ENCODE results near the gene IFITM1. TPM values are rescaled to one million over a fixed set of nuclear protein-coding genes. Genes with fewer than 3 reads are reported as not detected.

Gene IFITM1
- total and polyA plus RNA-seq, 9 of the 15 experiments (the other 6 are each of a cell fraction or from before 2014, with no cell fraction given), result 691 to 5,579 (median 974) TPM

DNA sequence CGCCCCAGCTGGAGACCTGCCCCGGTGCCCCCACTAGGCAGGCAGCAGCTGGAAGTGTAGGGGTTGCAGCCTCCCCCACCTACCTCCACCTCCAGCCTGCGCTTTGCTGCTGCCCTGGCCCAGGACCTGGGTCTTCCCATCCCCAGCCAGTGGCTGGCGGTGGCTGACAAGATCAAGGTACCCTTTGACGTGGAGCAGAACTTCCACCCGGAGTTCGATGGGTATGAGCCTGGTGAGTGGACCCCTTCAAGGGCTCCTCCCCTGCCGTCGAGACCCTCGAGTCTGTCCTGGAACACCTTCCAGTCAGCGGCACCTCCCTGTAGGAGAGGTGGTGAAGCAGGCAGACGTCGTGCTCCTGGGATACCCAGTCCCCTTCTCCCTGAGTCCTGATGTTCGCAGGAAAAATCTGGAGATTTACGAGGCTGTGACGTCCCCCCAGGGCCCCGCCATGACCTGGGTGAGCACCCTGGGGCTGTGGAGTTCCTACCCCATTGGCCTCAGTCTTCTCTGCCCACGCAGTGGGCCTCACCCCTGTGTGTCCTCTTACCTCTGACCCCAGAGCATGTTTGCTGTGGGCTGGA, 20.5 kb upstream of the IFITM1 start:
- WGBS (ENCODE audit: insufficient coverage, low coverage, missing lambda C conversion rate), result 80% methylated on average over 13 of the region's 18 CpGs
- H3K79me2 ChIP-seq (ENCODE audit: control insufficient read depth, insufficient read depth, low read length), result peaks cover 23% of the 10 kb centered on the region
- TF ChIP-seq, protein P1, sequence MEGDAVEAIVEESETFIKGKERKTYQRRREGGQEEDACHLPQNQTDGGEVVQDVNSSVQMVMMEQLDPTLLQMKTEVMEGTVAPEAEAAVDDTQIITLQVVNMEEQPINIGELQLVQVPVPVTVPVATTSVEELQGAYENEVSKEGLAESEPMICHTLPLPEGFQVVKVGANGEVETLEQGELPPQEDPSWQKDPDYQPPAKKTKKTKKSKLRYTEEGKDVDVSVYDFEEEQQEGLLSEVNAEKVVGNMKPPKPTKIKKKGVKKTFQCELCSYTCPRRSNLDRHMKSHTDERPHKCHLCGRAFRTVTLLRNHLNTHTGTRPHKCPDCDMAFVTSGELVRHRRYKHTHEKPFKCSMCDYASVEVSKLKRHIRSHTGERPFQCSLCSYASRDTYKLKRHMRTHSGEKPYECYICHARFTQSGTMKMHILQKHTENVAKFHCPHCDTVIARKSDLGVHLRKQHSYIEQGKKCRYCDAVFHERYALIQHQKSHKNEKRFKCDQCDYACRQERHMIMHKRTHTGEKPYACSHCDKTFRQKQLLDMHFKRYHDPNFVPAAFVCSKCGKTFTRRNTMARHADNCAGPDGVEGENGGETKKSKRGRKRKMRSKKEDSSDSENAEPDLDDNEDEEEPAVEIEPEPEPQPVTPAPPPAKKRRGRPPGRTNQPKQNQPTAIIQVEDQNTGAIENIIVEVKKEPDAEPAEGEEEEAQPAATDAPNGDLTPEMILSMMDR (IDR thresholded peaks at IDR 0.05 in 2 of 3, conservative IDR thresholded peaks at IDR 0.05 in 1 of 3; ENCODE audit: insufficient read depth in 2 of 3, low read depth in 1 of 3, low read length in 3 of 3), result no peak
- TF ChIP-seq, protein P2, sequence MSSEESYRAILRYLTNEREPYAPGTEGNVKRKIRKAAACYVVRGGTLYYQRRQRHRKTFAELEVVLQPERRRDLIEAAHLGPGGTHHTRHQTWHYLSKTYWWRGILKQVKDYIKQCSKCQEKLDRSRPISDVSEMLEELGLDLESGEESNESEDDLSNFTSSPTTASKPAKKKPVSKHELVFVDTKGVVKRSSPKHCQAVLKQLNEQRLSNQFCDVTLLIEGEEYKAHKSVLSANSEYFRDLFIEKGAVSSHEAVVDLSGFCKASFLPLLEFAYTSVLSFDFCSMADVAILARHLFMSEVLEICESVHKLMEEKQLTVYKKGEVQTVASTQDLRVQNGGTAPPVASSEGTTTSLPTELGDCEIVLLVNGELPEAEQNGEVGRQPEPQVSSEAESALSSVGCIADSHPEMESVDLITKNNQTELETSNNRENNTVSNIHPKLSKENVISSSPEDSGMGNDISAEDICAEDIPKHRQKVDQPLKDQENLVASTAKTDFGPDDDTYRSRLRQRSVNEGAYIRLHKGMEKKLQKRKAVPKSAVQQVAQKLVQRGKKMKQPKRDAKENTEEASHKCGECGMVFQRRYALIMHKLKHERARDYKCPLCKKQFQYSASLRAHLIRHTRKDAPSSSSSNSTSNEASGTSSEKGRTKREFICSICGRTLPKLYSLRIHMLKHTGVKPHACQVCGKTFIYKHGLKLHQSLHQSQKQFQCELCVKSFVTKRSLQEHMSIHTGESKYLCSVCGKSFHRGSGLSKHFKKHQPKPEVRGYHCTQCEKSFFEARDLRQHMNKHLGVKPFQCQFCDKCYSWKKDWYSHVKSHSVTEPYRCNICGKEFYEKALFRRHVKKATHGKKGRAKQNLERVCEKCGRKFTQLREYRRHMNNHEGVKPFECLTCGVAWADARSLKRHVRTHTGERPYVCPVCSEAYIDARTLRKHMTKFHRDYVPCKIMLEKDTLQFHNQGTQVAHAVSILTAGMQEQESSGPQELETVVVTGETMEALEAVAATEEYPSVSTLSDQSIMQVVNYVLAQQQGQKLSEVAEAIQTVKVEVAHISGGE (CRISPR knock-in tag; IDR thresholded peaks at IDR 0.05), result no peak
- TF ChIP-seq RBM14 (IDR thresholded peaks at IDR 0.05; ENCODE audit: borderline replicate concordance, insufficient read depth, low read depth, low read length) (no peak), BACH1 (tag; IDR thresholded peaks at IDR 0.05) (no peak)
- no peaks in the 10 kb centered on the region for H3K9me1 ChIP-seq (ENCODE audit: control insufficient read depth, insufficient read depth, low read length)
- peak overlapping the region in 1 of 2 experiments; percentile 24; a peak in 2 of 4 replicates for H3K9ac ChIP-seq (ENCODE audit: insufficient read depth in 1 of 2, low read depth in 2 of 2, low read length in 2 of 2)
- no TSS peak for BruUV-seq (replicated peaks)
- peaks cover 60% of the 10 kb centered on the region; the same call in 2 of the 3 replicates for H3K36me3 ChIP-seq (ENCODE audit: control insufficient read depth, insufficient read depth, low read length)
- no peak overlapping the region for H2AFZ ChIP-seq (ENCODE audit: low read depth, low read length)
- H3K27me3 ChIP-seq (ENCODE audit: control insufficient read depth in 2 of 2, insufficient read depth in 2 of 2, low read length in 2 of 2), result no peaks in the 10 kb centered on the region
- no peak overlapping the region for H3K4me2 ChIP-seq (ENCODE audit: insufficient read depth, low read length)
- H3K4me1 ChIP-seq (replicated peaks in 1 of 2; ENCODE audit: control insufficient read depth in 2 of 2, insufficient read depth in 2 of 2, low read length in 2 of 2), result peaks cover 22 to 90% of the 10 kb centered on the region in 2 experiments
- intact Hi-C loops (cut with micrococcal nuclease) (no loop called here), in situ Hi-C loops (cut with MboI) (no loop called here)
- H3K27ac ChIP-seq (ENCODE audit: extremely low read depth, low read depth, low read length), result no peak overlapping the region; the same call in 2 of the 3 replicates
- no peak for FAIRE-seq
- no peak overlapping the region for H3K4me3 ChIP-seq
- no peaks in the 10 kb centered on the region for H4K20me1 ChIP-seq (replicated peaks; ENCODE audit: control insufficient read depth, insufficient read depth, low read length)
- POLR2A ChIA-PET, result interaction anchor here (0.8 to 1.1 kb wide), 2 partner anchors 16 to 477 kb away, joined by 3 read pairs; partner anchors contain the start of gene NLRP6
- CTCF ChIA-PET (ENCODE audit: low intra/inter-chr PET ratio), result no interaction called here
- no peaks in the 10 kb centered on the region for H3K9me3 ChIP-seq (replicated peaks; ENCODE audit: control insufficient read depth, insufficient read depth, low read depth, low read length)
- ATAC-seq, result no peak
- no peak for DNase-seq (ENCODE audit: extremely low read depth in 1 of 4, low spot score in 3 of 4)

Data from K562 (cell line).